ENCODE results near the gene KLK8. TPM values are rescaled to one million over a fixed set of nuclear protein-coding genes. Genes with fewer than 3 reads are reported as not detected.
A peak's percentile ranks its signal among the peaks of the same experiment; 100 is the strongest.
"Not testable (repeated sequence)": the region's sequence is repeated elsewhere in the genome, so short reads cannot be mapped to it uniquely, and the experiment has no call there.

Gene KLK8
- total RNA-seq, 1 experiment from 2014 or later: 8.7 TPM

DNA sequence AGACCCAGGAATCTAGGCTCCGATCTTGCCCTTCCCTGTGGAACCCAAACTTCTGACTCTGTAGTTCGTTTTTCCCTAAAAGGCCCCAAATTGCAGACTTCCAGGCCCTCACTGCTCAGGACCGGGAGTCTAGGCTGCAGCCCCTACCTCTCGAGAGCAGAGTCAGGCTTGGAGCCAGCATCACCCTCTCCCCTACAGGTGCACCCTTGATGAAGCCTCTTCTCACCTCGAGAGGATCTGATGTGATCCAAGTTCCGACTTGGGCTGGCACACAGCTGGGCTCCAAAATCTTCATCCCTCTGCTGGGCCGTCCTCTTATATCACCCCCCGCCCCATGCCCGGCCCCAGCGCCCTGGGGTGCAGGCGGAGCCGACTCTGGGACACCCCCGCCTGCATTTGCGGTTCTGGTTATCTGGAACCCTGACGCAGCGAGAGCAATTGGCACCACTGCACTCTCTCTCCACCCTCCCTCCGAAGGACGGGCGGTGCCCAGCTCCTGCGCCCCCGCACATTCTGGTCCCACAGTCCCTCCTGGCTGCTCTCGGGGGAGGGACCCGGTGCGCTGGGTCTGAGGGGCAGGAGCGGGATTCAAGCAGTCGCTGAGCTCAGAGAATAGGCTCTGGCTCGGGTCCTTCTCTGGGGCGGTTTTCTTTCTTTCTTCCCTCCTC is 17.6 kb downstream of the KLK8 start, which contains the start of gene KLK7:
KLK7 (minus strand) TSS at position 293 of the 668 bp plus-strand sequence. CDS start 1,518 bp downstream, outside the sequence.
- DNase-seq (ENCODE audit: low spot score): no peak

GRCh38 chr19:50982186-50982585 is 19.2 kb downstream of the KLK8 start:
- no peak for DNase-seq (ENCODE audit: low spot score)

GRCh38 chr19:50981587-50982146 is 19.7 kb downstream of the KLK8 start:
- no peak for DNase-seq (ENCODE audit: low spot score)

- DNase-seq (ENCODE audit: low spot score): peak; percentile 1
These were observed 21.2 kb downstream of the KLK8 start for GRCh38 chr19:50980208-50980607.

DNA sequence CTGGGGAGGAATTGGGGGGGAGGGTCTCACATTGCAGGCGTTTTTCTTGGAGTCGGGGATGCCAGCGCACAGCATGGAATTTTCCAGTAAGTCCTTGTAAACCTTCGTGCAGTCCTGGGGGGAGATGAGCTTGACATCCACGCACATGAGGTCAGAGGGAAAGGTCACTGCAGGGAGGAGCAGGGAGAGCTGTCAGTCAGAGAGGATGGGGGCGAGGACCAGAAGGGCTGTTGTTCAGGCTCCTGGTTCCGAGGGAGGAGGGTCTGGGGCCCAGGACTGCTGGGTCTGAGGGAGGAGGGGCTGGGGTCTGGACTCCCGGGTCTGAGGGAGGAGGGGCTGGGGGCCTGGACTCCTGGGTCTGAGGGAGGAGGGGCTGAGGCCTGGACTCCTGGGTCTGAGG is 21.6 kb downstream of the KLK8 start:
- peak; percentile 0 for DNase-seq (ENCODE audit: low spot score)

GRCh38 chr19:50978772-50979390 is 22.5 kb downstream of the KLK8 start:
- peak; percentile 7 for DNase-seq (ENCODE audit: low spot score)

GRCh38 chr19:50977626-50978025 is 23.8 kb downstream of the KLK8 start:
- peak; percentile 0 for DNase-seq (ENCODE audit: low spot score)

GRCh38 chr19:50975766-50976165 is 25.6 kb downstream of the KLK8 start:
- peak; percentile 99 for DNase-seq (ENCODE audit: low spot score)

DNA sequence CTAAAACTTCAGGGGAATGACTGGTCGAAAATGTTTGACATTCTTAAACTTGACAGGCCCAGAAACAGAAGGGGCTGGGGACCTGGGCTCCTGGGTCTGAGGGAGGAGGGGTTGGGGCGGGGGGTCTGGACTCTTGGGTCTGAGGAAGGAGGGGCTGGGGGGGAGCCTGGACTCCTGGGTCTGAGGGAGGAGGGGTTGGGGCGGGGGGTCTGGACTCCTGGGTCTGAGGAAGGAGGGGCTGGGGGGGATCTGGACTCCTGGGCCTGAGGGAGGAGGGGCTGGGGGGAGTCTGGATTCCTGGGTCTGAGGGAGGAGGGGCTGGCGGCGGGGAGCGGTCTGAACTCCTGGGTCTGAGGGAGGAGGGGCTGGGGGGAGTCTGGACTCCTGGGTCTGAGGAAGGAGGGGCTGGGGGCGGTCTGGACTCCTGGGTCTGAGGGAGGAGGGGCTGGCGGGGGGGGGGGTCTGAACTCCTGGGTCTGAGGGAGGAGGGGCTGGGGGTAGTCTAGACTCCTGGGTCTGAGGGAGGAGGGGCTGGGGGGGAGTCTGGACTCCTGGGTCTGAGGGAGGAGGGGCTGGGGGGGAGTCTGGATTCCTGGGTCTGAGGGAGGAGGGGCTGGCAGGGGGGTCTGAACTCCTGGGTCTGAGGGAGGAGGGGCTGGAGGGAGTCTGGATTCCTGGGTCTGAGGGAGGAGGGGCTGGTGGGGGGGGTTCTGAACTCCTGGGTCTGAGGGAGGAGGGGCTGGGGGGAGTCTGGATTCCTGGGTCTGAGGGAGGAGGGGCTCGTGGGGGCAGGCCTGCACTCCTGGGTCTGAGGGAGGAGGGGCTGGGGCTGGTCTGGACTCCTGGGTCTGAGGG is 26.5 kb downstream of the KLK8 start:
- DNase-seq (ENCODE audit: low spot score): peak; percentile 0

GRCh38 chr19:50972795-50973376 is 28.5 kb downstream of the KLK8 start:
- peak; percentile 68 for DNase-seq (ENCODE audit: low spot score)

DNA sequence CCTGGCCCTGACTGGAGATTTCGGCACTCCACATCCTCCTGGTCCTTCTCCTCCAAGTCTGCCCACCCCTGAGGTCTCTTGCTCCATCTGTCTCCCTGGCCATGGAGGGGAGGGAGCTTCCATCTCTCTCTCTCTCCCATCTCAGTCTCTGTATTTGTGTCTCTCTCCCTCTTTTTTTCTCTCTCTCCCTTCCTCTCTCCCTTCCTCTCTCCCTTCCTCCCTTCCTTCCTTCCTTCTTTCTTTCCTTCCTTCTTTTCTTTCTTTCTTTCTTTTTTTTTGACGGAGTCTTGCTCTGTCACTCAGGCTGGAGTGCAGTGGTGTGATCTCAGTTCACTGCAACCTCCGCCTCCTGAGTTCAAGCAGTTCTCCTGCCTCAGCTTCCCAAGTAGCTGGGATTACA is 31.6 kb downstream of the KLK8 start:
- not testable (repeated sequence) for DNase-seq (ENCODE audit: low spot score)

DNA sequence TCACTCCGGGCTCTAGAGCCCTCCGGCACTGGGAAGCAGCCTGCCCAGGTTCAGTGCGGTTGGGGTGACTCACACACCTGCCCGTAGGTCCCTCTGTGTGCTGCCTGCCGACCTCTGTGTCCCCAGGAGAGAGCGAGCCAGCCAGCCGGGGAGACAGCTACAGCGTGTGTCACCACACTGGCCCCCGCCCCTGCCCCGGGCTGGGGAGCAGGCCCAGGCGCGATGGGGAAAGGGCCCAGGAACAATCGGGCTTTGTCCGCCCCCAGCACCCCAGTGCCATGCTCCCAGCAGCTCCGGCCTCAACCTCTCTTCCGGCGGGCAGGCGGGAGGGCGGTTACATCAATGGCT is 32.0 kb downstream of the KLK8 start, which contains the start of gene KLK6:
KLK6 (minus strand) TSS at position 179 of the 348 bp plus-strand sequence. CDS start 1,487 bp downstream, outside the sequence.
- DNase-seq (ENCODE audit: low spot score): peak; percentile 98

GRCh38 chr19:50968716-50969412 is 32.5 kb downstream of the KLK8 start:
- DNase-seq (ENCODE audit: low spot score): peak; percentile 92

GRCh38 chr19:50967929-50968715 is 33.3 kb downstream of the KLK8 start:
- peak; percentile 82 for DNase-seq (ENCODE audit: low spot score)

DNA sequence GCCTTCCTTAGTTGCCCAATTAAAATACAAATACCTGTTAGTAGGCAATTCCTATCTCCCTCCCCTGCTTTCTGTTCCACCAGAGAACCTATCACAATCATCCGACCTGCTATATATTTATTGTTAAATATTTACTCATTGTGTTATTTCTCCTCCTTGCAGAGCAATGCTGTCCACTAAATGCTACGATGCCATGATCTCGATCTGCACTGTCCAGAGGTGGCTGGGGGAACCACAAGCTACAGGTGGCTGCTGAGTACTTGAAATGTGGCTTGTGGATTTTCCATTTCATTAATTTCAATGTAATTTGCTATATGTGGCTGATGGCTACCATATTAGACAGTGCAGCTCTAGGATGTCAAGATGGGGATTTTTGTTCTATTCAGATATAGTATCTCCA is 37.1 kb downstream of the KLK8 start:
- DNase-seq (ENCODE audit: low spot score): no peak

DNA sequence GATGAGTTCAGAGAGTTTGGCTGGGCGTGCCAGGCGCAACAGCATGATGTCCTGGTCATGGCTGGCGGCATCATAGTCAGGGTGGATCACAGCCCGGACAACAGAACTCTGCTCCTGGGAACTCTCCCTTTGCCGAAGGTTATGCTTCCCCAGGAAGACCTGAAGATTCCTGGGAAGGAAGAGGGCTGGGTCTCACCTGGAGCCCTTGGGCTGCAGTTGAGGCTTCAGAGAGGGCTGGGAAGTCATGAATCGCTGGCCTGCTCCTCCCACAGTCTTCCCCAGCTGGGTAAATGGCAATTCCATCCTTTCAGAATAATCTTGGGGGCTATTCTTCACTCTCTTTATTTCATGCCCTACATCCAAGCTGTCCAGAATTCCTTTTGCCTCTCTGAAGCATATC is 38.0 kb downstream of the KLK8 start:
- DNase-seq (ENCODE audit: low spot score): no peak

DNA sequence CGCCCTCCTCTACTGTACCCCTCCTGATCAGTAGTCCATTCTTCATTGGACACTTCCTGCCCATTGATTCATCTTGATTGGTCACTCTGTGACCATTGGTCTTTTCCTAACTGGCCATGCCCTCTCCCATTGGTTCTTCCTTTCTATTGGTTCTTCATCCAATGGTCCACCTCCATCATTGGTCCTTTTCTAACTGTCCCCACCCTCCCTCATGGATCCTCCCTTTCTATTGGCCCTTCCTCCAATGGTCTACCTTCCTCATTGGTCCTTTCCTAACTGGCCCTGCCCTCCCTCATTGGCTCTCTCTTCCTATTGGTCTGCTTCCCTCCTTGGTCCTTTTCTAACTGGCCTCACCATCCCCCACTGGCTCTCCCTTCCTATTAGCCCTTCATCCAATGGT is 39.2 kb downstream of the KLK8 start:
- DNase-seq (ENCODE audit: low spot score): no peak

DNA sequence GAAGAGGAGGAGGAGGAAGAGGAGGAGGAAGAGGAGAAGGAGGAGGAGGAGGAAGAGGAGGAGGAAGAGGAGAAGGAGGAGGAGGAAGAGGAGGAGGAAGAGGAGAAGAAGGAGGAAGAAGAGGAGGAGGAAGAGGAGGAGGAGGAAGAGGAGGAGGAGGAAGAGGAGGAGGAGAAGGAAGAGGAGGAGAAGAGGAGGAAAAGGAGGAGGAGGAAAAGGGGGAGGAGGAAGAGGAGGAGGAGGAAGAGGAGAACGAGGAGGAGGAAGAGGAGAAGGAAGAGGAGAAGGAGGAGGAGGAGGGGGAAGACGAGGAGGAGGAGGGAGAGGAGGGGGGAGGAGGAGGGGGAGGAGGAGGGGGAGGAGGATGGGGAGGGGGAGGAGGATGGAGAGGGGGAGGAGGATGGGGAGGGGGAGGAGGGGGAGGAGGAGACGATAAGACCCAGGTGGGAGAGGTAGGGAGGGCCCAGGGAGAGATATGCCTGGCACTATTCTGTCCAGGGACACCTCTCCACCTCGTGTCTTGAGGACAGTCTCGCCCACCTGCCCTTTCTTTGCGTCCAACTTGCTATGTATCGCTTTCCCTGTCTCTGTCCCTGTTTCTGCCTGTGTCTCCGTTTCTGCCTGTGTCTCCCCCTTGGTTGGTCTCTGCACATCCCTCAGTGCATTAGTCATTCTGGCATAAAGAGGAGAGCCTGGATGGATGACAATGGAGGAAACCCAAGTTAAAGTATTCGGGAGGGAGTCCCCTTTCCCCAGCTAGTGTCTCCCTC is 41.5 kb downstream of the KLK8 start:
- DNase-seq (ENCODE audit: low spot score): no peak

DNA sequence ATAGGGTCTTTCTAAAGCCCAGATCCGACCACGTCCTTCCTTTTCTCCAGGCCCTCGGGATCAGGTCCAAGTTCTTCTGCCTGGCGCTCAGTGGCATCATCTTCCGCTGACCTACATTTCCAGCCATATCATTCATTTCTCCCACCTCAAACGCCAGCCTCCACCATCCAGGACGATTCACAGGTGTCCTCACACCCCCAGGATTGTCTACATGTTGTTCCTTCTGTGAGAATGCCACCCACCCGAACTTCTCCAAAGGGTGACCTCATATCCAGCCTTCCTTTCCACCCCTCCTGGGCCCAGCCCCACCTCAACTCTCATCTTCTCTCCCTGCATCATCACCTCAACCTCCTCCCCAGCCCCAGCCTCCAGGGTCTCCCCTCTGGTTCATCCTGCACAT is 43.8 kb downstream of the KLK8 start:
- no peak for DNase-seq (ENCODE audit: low spot score)

Data from HT-29 (cell line).